SK-N-SH (cell line): ENCODE data around the gene CACNA1H. TPM values are rescaled to one million over a fixed set of nuclear protein-coding genes. Genes with fewer than 3 reads are reported as not detected.
"Not testable (repeated sequence)": the region's sequence is repeated elsewhere in the genome, so short reads cannot be mapped to it uniquely, and the experiment has no call there.

Experiments
- CTCF ChIA-PET: fragments of 300-600, 350-600 bp; formaldehyde crosslinking; extraction: SDS; loops from one replicate; lab custom pipeline; 2021; lab: Yijun Ruan, JAX
- POLR2A ChIA-PET: fragments of 350-600 bp; sonication (Branson Sonifier 250); formaldehyde crosslinking; extraction: SDS; loops from one replicate; lab custom pipeline; 2020; ENCODE audit warnings: antibody characterized with exemption, inconsistent platforms; lab: Yijun Ruan, JAX
- DNase-seq: peaks from one replicate; pipeline ENCODE4 v3.0.0; 2012
- H2AFZ ChIP-seq: fragments of 200-600 bp; sonication (generic); 2 replicates; pipeline ENCODE4 v1.8.1; 2016; ENCODE audit warnings: antibody characterized with exemption, mild to moderate bottlenecking, low read depth
- H3F3A ChIP-seq: fragments of 200-600 bp; sonication (generic); replicated peaks from 2 replicates; pipeline ENCODE3; 2016; ENCODE audit warnings: antibody characterized with exemption, mild to moderate bottlenecking; ENCODE audit not compliant: insufficient read depth
- H3K27ac ChIP-seq, 2 experiments: fragments of 200-500 bp in 1 of 2; fragments of 200-600 bp in 1 of 2; sonication (Bioruptor generic) in 1 of 2; sonication (generic), shearing (Covaris generic) in 1 of 2; 2 replicates each; pipeline versions ENCODE4 v1.5.1 to v1.6.1; 2014 to 2016; ENCODE audit warnings: low read depth in 2 of 2, inconsistent platforms in 1 of 2, low read length in 1 of 2, mild to moderate bottlenecking in 1 of 2, mixed read lengths in 1 of 2
- H3K27me3 ChIP-seq: fragments of 200-600 bp; sonication (generic), shearing (Covaris generic); 2 replicates; pipeline ENCODE4 v1.6.1; 2016; ENCODE audit warnings: mixed run types; ENCODE audit not compliant: insufficient read depth
- H3K36me3 ChIP-seq, 2 experiments: fragments of 200-500 bp in 1 of 2; fragments of 200-600 bp in 1 of 2; sonication (Bioruptor generic) in 1 of 2; sonication (generic) in 1 of 2; replicated peaks in 1 of 2; 2 replicates each; pipeline versions ENCODE3 to v1.5.1; 2014 to 2016; ENCODE audit warnings: low read length in 1 of 2, mild to moderate bottlenecking in 1 of 2; ENCODE audit not compliant: insufficient read depth in 2 of 2, control insufficient read depth in 1 of 2
- H3K4me1 ChIP-seq, 2 experiments: fragments of 200-500 bp in 1 of 2; fragments of 200-600 bp in 1 of 2; sonication (Bioruptor generic) in 1 of 2; sonication (generic), shearing (Covaris generic) in 1 of 2; 2 replicates each; pipeline versions ENCODE4 v1.5.1 to v1.6.1; 2014 to 2016; ENCODE audit warnings: low read depth in 1 of 2, low read length in 1 of 2, mixed run types in 1 of 2; ENCODE audit not compliant: insufficient read depth in 2 of 2, control insufficient read depth in 1 of 2
- H3K4me2 ChIP-seq: fragments of 200-600 bp; sonication (generic), shearing (Covaris generic); 2 replicates; pipeline ENCODE4 v1.6.1; 2017; ENCODE audit warnings: mixed run types
- H3K4me3 ChIP-seq, 2 experiments: fragments of 200-500 bp in 1 of 2; fragments of 200-600 bp in 1 of 2; sonication (Bioruptor generic) in 1 of 2; sonication (generic), shearing (Covaris generic) in 1 of 2; 2 replicates each; pipeline versions ENCODE4 v1.5.1 to v1.8.1; 2014 to 2016; ENCODE audit warnings: low read depth in 2 of 2, inconsistent platforms in 1 of 2, low read length in 1 of 2, mild to moderate bottlenecking in 1 of 2, mixed read lengths in 1 of 2, moderate library complexity in 1 of 2
- H3K79me2 ChIP-seq: fragments of 200-600 bp; sonication (generic); 2 replicates; pipeline ENCODE4 v1.8.1; 2017; ENCODE audit warnings: mild to moderate bottlenecking; ENCODE audit not compliant: insufficient read depth
- H3K9ac ChIP-seq: fragments of 200-600 bp; sonication (generic); 2 replicates; pipeline ENCODE4 v1.6.1; 2017; ENCODE audit warnings: mixed run types
- H3K9me2 ChIP-seq: fragments of 200-600 bp; sonication (generic); 2 replicates; pipeline ENCODE4 v1.6.1; 2017; ENCODE audit warnings: mixed run types
- H3K9me3 ChIP-seq: fragments of 200-600 bp; sonication (generic); 2 replicates; pipeline ENCODE4 v1.6.1; 2017; ENCODE audit warnings: mixed run types, mild to moderate bottlenecking, moderate library complexity
- H4K20me1 ChIP-seq: fragments of 200-600 bp; sonication (generic); 2 replicates; pipeline ENCODE4 v1.6.1; 2017; ENCODE audit warnings: mild to moderate bottlenecking, mixed run types; ENCODE audit not compliant: insufficient read depth
- EP300 ChIP-seq, 2 experiments: IDR thresholded peaks; 2 replicates each; pipeline versions ENCODE4 v1.4.0 to v1.6.1; 2012; ENCODE audit warnings: borderline replicate concordance in 1 of 2, low read depth in 1 of 2, low read length in 1 of 2
- IRF3 ChIP-seq: fragments of 150-350 bp; IDR thresholded peaks from 2 replicates; pipeline ENCODE4 v1.6.1; 2016; ENCODE audit warnings: mild to moderate bottlenecking, low read depth, low read length
- JUND ChIP-seq: IDR thresholded peaks from 2 replicates; pipeline ENCODE4 v1.4.0; 2012
- POLR2AphosphoS5 ChIP-seq: IDR thresholded peaks from 2 replicates; pipeline ENCODE4 v1.6.1; 2012; ENCODE audit warnings: low read depth, low read length
- RAD21 ChIP-seq: IDR thresholded peaks from 2 replicates; pipeline ENCODE4 v1.6.1; 2012; ENCODE audit warnings: mild to moderate bottlenecking, low read length
- YY1 ChIP-seq: IDR thresholded peaks from 2 replicates; pipeline ENCODE4 v1.4.0; 2012; ENCODE audit warnings: low read depth, mild to moderate bottlenecking
- WGBS: methylation state at CpG from one replicate; pipeline ENCODE4 v1.1.6; 2017; ENCODE audit warnings: low lambda C conversion rate; 5-methylcytosine and 5-hydroxymethylcytosine counted together
- polyA plus RNA-seq, 3 experiments: library from polyadenylated mRNA; depleted of rRNA; stranded (reverse); fragments of >200 nt; gene quantifications; 2 replicates each; pipeline ENCODE4 v1.2.3, GENCODE V29; 2012

The CACNA1H gene
- polyA plus RNA-seq, 1 of the 3 experiments (the other 2 are of a cell fraction) = not detected

GRCh38 chr16:1225051-1225451 is 72.1 kb downstream of the CACNA1H start, which contains the start of gene TPSG1:
Gene TPSG1 (minus strand): TSS chr16:1225268. CDS start chr16:1225252, 16 bp downstream.
- H4K20me1 ChIP-seq = 0 out of 2 replicates have a peak, but pooled peaks cover 8% of the 10 kb centered on the region
- H3K9me2 ChIP-seq = no peaks in the 10 kb centered on the region
- H3K9ac ChIP-seq = no peak within 1 kb of the TSS
- no peaks in the 10 kb centered on the region for H3K79me2 ChIP-seq
- no peak for TF ChIP-seq IRF3
- no peak for TF ChIP-seq EP300 (IDR thresholded peaks at IDR 0.05; ENCODE audit: borderline replicate concordance in 1 of 2, low read depth in 1 of 2, low read length in 1 of 2)
- TF ChIP-seq YY1 = no peak
- no peak for TF ChIP-seq POLR2AphosphoS5
- no peak for TF ChIP-seq JUND
- no peak for TF ChIP-seq RAD21
- H3K4me3 ChIP-seq = no peak within 1 kb of the TSS
- POLR2A ChIA-PET = no interaction called here
- peaks cover 45% of the 10 kb centered on the region for H3K27me3 ChIP-seq
- no peaks in the 10 kb centered on the region for H3K9me3 ChIP-seq
- CTCF ChIA-PET = interaction anchor here (1.0 kb wide), 1 partner anchor 31 kb away, joined by 4 read pairs; no protein-coding TSS in a partner anchor
- no peak for DNase-seq
- no peaks in the 10 kb centered on the region for H3K36me3 ChIP-seq
- WGBS = 40% methylated on average over 6 of the region's 10 CpGs
- H3F3A ChIP-seq = no peaks in the 10 kb centered on the region
- no peak within 1 kb of the TSS for H2AFZ ChIP-seq
- H3K4me1 ChIP-seq = no peaks in the 10 kb centered on the region
- H3K27ac ChIP-seq = no peak within 1 kb of the TSS
- H3K4me2 ChIP-seq = no peak within 1 kb of the TSS

- H3K4me1 ChIP-seq, H3K4me2 ChIP-seq, DNase-seq, H3K9ac ChIP-seq, H3K9me2 ChIP-seq, H3K36me3 ChIP-seq, H2AFZ ChIP-seq, H3K79me2 ChIP-seq, H4K20me1 ChIP-seq, POLR2A ChIA-PET, H3K9me3 ChIP-seq, H3K27ac ChIP-seq, H3F3A ChIP-seq, H3K4me3 ChIP-seq: not testable (repeated sequence)
- 32% methylated on average over 15 of the region's 24 CpGs for WGBS
- peaks cover 37% of the 10 kb centered on the region for H3K27me3 ChIP-seq
- CTCF ChIA-PET = interaction anchor here (0.6 kb wide), 1 partner anchor 32 kb away, joined by 3 read pairs; no protein-coding TSS in a partner anchor
These were observed 72.9 kb downstream of the CACNA1H start for GRCh38 chr16:1225728-1226311.

- H3K4me2 ChIP-seq, H3K79me2 ChIP-seq, H3K9ac ChIP-seq, POLR2A ChIA-PET, H3K27ac ChIP-seq, CTCF ChIA-PET, H2AFZ ChIP-seq, H4K20me1 ChIP-seq, H3F3A ChIP-seq, H3K9me2 ChIP-seq, H3K36me3 ChIP-seq, H3K9me3 ChIP-seq, DNase-seq, H3K4me1 ChIP-seq, H3K4me3 ChIP-seq: not testable (repeated sequence)
- peaks cover 28% of the 10 kb centered on the region for H3K27me3 ChIP-seq
- 37% methylated on average over 3 of the region's 14 CpGs for WGBS
These were observed 73.8 kb downstream of the CACNA1H start for GRCh38 chr16:1226692-1227091.

- peaks cover 13% of the 10 kb centered on the region for H3K27me3 ChIP-seq
- H3K9ac ChIP-seq, H3K9me2 ChIP-seq, H3K9me3 ChIP-seq, H3K79me2 ChIP-seq, H3K4me3 ChIP-seq, H2AFZ ChIP-seq, DNase-seq, H3K4me2 ChIP-seq, H3F3A ChIP-seq, POLR2A ChIA-PET, H4K20me1 ChIP-seq, H3K36me3 ChIP-seq, H3K27ac ChIP-seq, H3K4me1 ChIP-seq, CTCF ChIA-PET: not testable (repeated sequence)
- WGBS = 26% methylated on average over 5 of the region's 7 CpGs
These were observed 75.3 kb downstream of the CACNA1H start for GRCh38 chr16:1228227-1228626.

GRCh38 chr16:1229476-1229875 is 76.6 kb downstream of the CACNA1H start:
- H3K27ac ChIP-seq, H3F3A ChIP-seq, DNase-seq, POLR2A ChIA-PET, H3K36me3 ChIP-seq, H4K20me1 ChIP-seq, H3K4me1 ChIP-seq, CTCF ChIA-PET, H3K4me2 ChIP-seq, H3K9me2 ChIP-seq, H3K9ac ChIP-seq, H3K9me3 ChIP-seq, H3K4me3 ChIP-seq, H3K27me3 ChIP-seq, H2AFZ ChIP-seq, H3K79me2 ChIP-seq: not testable (repeated sequence)
- no CpG with 5 or more reads among the region's 13 CpGs for WGBS
